Frontal cortex (tissue), 4 donors: Measurements from ENCODE around the gene TRUB1. TPM values are rescaled to one million over a fixed set of nuclear protein-coding genes. Genes with fewer than 3 reads are reported as not detected.
"Not testable (repeated sequence)": the region's sequence is repeated elsewhere in the genome, so short reads cannot be mapped to it uniquely, and the experiment has no call there.

Experiments used
- DNase-seq, 2 donors: peaks; one replicate each; pipeline ENCODE4 v3.0.0; 2012; ENCODE audit warnings: low spot score in 2 of 2
- FAIRE-seq: peaks from 2 replicates; lab custom pipeline; 2012; peaks lifted over from hg19 to GRCh38; lab: Jason Lieb, UNC
- total RNA-seq: library from RNA; depleted of rRNA; stranded (reverse); fragments of >200 nt; gene quantifications from one replicate; pipeline ENCODE4 v1.2.3, GENCODE V29; 2014
- donor health status: control.
- donor health status: control.
- donor health status: control.

Gene TRUB1
- total RNA-seq, 1 donor from 2014 or later: 68.5 TPM

- FAIRE-seq (no peak), DNase-seq (no peak)
These were observed 16.0 kb upstream of the TRUB1 start for GRCh38 chr10:114922003-114922402.

DNA sequence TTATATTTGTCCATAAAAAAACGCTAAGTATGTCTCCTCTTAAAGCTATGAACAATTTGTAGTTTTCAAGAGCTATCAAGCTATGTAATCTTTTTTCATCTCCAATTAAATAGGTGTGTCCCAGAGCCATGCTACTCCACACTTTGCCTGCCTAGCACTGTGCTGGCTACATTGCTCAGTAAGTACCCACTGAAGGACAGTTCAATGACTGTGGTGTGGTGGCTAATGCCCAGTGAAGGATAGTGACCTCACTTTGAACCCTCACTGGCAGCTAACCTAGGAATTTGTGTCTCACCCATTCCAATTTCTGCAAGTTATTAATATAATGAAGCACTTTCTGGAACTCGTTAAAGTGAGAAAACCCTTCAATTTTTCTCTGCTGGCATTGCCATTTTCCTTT lies 14.4 kb upstream of the TRUB1 start:
- FAIRE-seq (no peak), DNase-seq (no peak)

DNA sequence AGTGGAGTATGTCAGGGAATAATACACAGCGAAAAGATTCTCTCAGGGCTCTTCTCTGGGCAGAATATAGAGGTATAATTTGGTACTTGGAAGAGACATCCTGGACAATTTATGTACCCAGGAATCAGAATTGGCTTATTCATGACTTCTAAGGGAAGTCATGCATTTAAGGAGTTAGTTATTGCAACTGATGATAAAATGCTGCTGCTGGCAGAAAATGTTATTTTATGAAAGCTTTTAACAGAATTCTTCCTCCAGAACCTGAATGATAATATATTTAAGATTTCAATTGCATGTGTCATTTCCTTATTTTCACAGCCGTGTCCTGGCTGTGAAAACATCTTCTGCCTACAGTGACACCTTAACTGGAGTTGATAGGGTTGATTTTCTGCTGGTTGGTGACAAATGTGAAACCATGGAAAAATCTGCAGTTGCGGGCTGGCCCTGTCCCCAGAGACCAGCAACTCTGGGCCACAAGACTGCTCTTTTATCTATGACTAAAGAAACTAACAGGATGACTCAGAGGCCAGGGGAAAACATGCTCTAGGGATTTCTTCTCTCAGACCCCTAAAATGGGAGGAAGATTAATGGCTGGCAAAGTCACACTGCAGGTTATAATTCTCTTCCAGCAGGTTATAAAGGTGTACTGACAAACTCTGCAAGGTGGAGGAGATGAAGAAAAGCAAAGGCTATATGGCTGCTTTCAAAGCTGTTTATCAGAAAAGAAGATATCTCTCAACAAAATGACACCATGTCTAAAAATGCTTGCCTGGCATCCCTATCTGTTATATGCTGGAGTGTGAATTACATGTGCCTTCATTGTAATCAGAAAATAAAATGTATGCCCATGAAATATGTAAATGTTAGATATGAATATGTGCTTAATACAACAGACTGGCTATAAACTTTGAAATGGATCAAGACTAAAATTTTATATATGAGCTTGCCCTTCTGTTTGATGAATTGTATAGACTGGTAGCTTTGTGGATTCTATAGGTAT lies 12.1 kb upstream of the TRUB1 start:
- DNase-seq (no peak), FAIRE-seq (no peak)

DNA sequence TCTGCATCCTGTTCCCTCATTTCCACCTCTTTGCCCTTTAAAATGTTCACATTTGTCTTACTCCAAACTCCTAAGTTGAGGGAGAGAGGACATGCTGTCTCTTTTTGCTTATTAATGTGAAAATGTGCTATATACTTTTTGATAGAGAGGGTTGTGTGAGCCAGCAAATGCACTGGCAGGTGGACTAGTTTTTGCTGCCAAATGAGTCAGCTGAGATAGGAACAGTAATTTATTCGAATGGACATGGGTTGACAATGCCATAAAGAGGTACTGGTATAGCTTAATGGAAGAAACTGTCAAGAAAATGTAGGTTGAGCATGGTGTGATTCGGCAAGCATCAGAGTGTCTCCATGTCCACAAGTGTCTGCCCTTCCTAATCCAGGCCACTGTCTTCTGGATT lies 9.2 kb upstream of the TRUB1 start:
- FAIRE-seq (no peak), DNase-seq (no peak)

- FAIRE-seq: no peak
These were observed 7.7 kb upstream of the TRUB1 start for GRCh38 chr10:114930320-114930719.

DNA sequence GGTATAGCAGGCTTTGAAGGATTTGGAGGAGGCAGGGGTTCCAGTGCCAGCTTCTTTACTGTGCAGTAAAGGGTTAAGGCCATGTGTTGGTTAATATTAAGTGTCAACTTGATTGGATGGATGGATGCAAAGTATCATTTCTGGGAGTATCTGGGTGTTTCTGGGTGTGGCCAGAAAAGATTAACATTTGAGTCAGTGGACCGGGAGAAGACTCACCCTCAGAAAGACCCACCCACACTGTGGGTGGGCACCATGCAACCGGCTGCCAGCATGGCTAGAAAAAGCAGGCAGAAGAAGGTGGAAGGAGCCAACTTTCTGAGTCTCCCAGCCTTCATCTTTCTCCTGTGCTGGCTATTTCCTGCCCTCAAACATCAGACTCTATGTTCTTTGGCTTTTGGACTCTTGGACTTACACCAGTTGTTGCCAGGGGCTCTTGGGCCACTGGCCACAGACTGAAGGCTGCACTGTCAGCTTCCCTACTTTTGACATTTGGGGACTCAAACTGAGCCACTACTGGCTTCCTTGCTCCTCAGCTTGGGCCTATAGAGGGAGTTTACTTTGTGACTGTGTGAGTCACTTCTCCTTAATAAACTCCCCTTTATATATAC lies 6.8 kb upstream of the TRUB1 start:
- no peak for DNase-seq
- no peak for FAIRE-seq

More at GRCh38 chr10:114930320-114930719, 7.7 kb upstream of the TRUB1 start:
- no peak for DNase-seq

DNA sequence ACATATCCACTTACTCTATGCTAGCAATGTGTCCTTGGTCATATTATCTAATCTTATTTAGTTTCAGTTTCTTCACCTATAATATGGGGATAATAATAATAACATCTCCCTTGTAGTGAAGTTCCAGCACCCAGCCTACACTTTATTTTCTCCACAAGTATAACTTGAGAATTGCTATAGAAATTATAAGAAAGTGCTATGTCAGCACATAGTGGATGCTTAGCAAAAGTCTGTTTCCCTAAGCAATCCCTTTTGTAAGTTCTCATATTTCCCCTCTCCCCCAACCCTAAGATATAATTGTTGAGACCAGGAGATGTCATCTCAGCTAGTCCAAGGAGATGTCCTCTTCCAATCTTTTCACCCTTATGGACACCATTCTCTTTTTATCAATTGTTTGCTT lies 5.8 kb upstream of the TRUB1 start:
- FAIRE-seq (no peak), DNase-seq (no peak)

GRCh38 chr10:114932945-114933344 lies 5.0 kb upstream of the TRUB1 start:
- FAIRE-seq (no peak), DNase-seq (peak in 1 of 2 donors; percentile 5)

DNA sequence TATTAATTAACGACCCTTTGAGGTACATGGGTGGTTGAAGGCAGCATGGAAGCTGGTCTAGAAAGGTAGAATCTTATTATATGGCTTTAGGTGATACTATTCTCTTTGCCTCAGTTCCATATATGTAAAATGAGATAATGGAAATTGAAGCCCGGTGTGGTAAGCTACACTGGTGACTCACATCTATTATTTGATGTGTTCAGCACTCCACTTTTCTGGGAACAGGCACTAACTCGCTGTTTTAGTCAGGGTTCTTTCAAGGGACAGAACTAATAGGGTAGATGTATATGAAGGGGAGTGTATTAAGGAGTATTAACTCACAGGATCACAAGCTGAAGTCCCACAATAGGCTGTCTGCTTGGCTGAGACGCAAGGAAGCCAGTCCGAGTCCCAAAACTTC lies 4.4 kb upstream of the TRUB1 start:
- FAIRE-seq: no peak
- DNase-seq: no peak

DNA sequence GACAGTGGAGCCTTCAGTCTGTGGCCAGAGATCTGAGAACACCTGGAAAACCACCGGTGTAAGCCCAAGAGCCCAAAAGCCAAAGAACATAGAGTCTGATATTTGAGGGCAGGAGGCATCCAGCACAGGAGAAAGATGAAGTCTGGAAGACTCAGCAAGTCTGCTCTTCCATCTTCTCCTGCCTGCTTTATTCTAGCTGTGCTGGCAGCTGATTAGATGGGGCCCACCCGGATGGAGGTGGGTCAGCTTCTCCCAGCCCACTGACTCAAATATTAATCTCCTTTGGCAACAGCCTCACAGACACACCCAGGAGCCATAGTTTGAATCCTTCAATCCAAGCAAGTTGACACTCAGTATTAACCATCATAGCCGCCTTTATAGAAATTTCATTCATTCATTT lies 4.0 kb upstream of the TRUB1 start:
- DNase-seq, FAIRE-seq: not testable (repeated sequence)

GRCh38 chr10:114938856-114939193 lies 830 bp downstream of the TRUB1 start:
- FAIRE-seq (no peak), DNase-seq (no peak)

DNA sequence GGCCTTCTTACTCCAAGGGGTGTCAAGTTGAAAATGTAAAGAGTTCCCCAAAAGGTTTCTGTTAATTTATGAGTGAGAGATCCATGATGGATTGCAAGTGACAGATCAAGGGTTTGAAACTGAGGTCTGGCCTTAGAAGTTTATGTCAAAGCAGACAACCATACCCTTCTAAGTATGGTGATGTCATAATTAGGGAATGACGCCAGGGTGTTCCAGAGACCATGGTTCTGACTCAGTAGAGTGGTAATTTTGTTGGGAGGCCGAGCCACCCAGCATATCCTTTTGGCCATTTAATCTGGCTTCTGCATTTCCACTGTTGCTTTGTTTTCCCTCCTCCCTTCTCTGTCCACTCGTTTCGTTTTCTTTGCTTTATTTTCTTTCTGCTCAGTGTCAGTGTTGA lies 2.7 kb downstream of the TRUB1 start:
- DNase-seq: no peak
- no peak for FAIRE-seq

DNA sequence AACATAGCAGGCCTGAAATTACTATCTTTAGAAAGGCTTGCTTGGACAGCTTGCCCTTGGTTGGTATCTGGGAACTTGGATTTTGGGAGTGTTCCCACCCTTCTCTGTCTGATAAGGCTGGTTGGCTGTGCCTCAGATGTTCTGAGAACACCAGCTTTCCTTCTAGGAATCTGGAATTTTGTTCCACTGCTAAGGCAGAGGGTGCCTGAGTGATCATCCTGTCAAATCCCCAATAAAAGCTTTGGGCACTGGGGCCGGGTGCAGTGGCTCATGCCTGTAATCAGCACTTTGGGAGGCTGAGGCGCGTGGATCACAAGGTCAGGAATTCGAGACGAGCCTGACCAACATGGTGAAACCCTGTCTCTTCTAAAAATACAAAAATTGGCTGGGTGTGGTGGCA lies 5.0 kb downstream of the TRUB1 start:
- no peak for FAIRE-seq
- no peak for DNase-seq

DNA sequence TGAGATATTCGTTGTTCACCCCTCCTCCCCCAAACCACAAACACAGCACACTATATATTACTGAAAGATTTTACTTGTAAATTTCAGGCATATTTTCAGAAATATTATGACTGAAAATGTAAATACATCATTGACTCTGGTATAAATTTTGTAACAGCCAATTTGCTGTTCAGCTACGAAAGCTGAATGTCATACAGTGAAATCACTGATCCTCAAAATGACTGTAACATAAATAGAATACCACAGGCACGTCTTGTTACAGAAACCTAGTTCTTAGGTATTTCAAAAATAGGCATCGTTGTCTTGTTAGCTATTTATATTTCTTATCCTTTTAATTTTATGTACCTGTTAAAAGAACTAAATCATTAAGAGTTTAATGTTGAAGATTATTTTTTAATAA lies 15.1 kb downstream of the TRUB1 start:
- DNase-seq (no peak), FAIRE-seq (no peak)

- DNase-seq: no peak
- FAIRE-seq: no peak
These were observed 18.0 kb downstream of the TRUB1 start for GRCh38 chr10:114955984-114956383.

GRCh38 chr10:114956466-114956865 lies 18.5 kb downstream of the TRUB1 start:
- no peak for FAIRE-seq
- DNase-seq: no peak

DNA sequence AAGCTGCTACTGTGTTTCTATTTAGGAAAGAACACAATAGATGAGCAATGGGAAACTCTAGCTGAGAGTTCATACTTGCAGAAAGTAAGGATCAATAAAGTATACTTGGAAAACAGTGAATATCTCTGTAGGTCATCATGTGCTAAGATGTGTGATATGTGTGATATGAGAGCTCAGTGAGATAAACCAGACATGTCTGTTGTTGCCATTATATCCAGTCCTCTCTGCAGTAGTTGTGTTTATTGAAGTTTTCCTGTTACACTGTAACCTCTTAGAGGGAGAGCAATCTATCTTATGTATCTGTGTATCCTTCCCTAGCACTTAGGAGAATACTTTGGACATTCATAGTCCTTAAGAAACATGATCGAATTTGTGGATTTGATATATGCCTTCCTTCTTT lies 19.1 kb downstream of the TRUB1 start:
- FAIRE-seq (no peak), DNase-seq (no peak)

GRCh38 chr10:114957673-114958072 lies 19.7 kb downstream of the TRUB1 start:
- FAIRE-seq (no peak), DNase-seq (no peak)

- no peak for FAIRE-seq
- no peak for DNase-seq
These were observed 24.4 kb downstream of the TRUB1 start for GRCh38 chr10:114962441-114962840.

- FAIRE-seq (no peak), DNase-seq (no peak)
These were observed 25.9 kb downstream of the TRUB1 start for GRCh38 chr10:114963908-114964307.

GRCh38 chr10:114967071-114967470 lies 29.1 kb downstream of the TRUB1 start:
- FAIRE-seq (no peak), DNase-seq (no peak)
